IMR-90 (cell line): ENCODE results near the gene KANSL1L. TPM values are rescaled to one million over a fixed set of nuclear protein-coding genes. Genes with fewer than 3 reads are reported as not detected.

ENCODE experiments used
- ATAC-seq: fragments of 200-7000 bp; cut with Tn5 transposase; 2 replicates; pipeline ENCODE4 v1.9.1; 2020; ENCODE audit warnings: low read depth, mild to moderate bottlenecking, moderate library complexity
- BruUV-seq: library from RNA; stranded (reverse); fragments of 400-500 nt; replicated peaks from 2 replicates; lab custom pipeline; 2021; lab: Mats Ljungman, UMichigan
- CTCF ChIA-PET: fragments of 300-600 bp; formaldehyde crosslinking; extraction: SDS; loops from one replicate; lab custom pipeline; 2021; ENCODE audit warnings: antibody characterized with exemption; lab: Yijun Ruan, JAX
- POLR2A ChIA-PET: fragments of 300-600 bp; sonication (Branson Sonifier 250); formaldehyde crosslinking; loops from one replicate; lab custom pipeline; 2022; ENCODE audit warnings: antibody characterized with exemption; ENCODE audit not compliant: unreplicated experiment; lab: Charles Lee
- DNase-seq: peaks from one replicate; pipeline ENCODE4 v3.0.0; 2013
- H2AFZ ChIP-seq: replicated peaks from 2 replicates; pipeline ENCODE3; 2013; ENCODE audit warnings: low read length, mild to moderate bottlenecking; ENCODE audit not compliant: poor library complexity
- H2AK5ac ChIP-seq: 2 replicates; pipeline ENCODE4 v1.6.1; 2013; ENCODE audit warnings: low read depth, low read length, inconsistent platforms
- H2AK9ac ChIP-seq: replicated peaks from 2 replicates; pipeline ENCODE3; 2013; ENCODE audit warnings: mild to moderate bottlenecking, low read depth, low read length, moderate library complexity; ENCODE audit not compliant: poor library complexity
- H2BK120ac ChIP-seq: 2 replicates; pipeline ENCODE4 v1.6.1; 2013; ENCODE audit warnings: low read depth, low read length, inconsistent platforms
- H2BK15ac ChIP-seq: 3 replicates; pipeline ENCODE4 v1.6.1; 2013; ENCODE audit warnings: low read depth, low read length, inconsistent platforms
- H2BK20ac ChIP-seq: 2 replicates; pipeline ENCODE4 v1.6.1; 2013; ENCODE audit warnings: low read depth, mild to moderate bottlenecking, inconsistent platforms, low read length, moderate library complexity
- H2BK5ac ChIP-seq: 2 replicates; pipeline ENCODE4 v1.6.1; 2013; ENCODE audit warnings: mild to moderate bottlenecking, low read depth, low read length, inconsistent platforms; ENCODE audit not compliant: poor library complexity, severe bottlenecking
- H3K14ac ChIP-seq: replicated peaks from 2 replicates; pipeline ENCODE4 v1.6.1; 2013; ENCODE audit warnings: low read depth, low read length, inconsistent platforms
- H3K18ac ChIP-seq: 2 replicates; pipeline ENCODE4 v1.6.1; 2013; ENCODE audit warnings: low read depth, low read length, control low read depth
- H3K23ac ChIP-seq: 2 replicates; pipeline ENCODE4 v1.6.1; 2013; ENCODE audit warnings: low read depth, low read length, inconsistent platforms
- H3K27ac ChIP-seq: 2 replicates; pipeline ENCODE4 v1.5.1; 2013; ENCODE audit warnings: mild to moderate bottlenecking, control low read depth, low read length; ENCODE audit not compliant: insufficient read depth
- H3K27me3 ChIP-seq: 2 replicates; pipeline ENCODE4 v1.6.1; 2013; ENCODE audit warnings: low read length; ENCODE audit not compliant: control insufficient read depth, insufficient read depth
- H3K36me3 ChIP-seq: 2 replicates; pipeline ENCODE4 v1.6.1; 2013; ENCODE audit warnings: low read length, mixed read lengths; ENCODE audit not compliant: control insufficient read depth, insufficient read depth
- H3K4ac ChIP-seq: 2 replicates; pipeline ENCODE4 v1.6.1; 2013; ENCODE audit warnings: low read depth, low read length, inconsistent platforms
- H3K4me1 ChIP-seq: 2 replicates; pipeline ENCODE4 v1.6.1; 2013; ENCODE audit warnings: low read length, mixed read lengths; ENCODE audit not compliant: control insufficient read depth, insufficient read depth
- H3K4me2 ChIP-seq: 2 replicates; pipeline ENCODE4 v1.6.1; 2013; ENCODE audit warnings: low read depth, mild to moderate bottlenecking, control low read depth, low read length, moderate library complexity
- H3K4me3 ChIP-seq: 2 replicates; pipeline ENCODE4 v1.5.1; 2013; ENCODE audit warnings: low read depth, mild to moderate bottlenecking, control low read depth, low read length, moderate library complexity; ENCODE audit not compliant: insufficient read depth
- H3K56ac ChIP-seq: 2 replicates; pipeline ENCODE4 v1.6.1; 2013; ENCODE audit warnings: low read length, inconsistent platforms; ENCODE audit not compliant: insufficient read depth; ENCODE audit errors: extremely low read depth
- H3K79me1 ChIP-seq, 2 experiments: 2 replicates each; pipeline ENCODE4 v1.6.1; 2013; ENCODE audit warnings: low read length in 2 of 2, inconsistent platforms in 1 of 2, low read depth in 1 of 2
- H3K9ac ChIP-seq: 2 replicates; pipeline ENCODE4 v1.6.1; 2013; ENCODE audit warnings: low read depth, low read length, control low read depth
- H3K9me1 ChIP-seq: 2 replicates; pipeline ENCODE4 v1.6.1; 2013; ENCODE audit warnings: low read length, inconsistent platforms; ENCODE audit not compliant: insufficient read depth
- H3K9me3 ChIP-seq: 2 replicates; pipeline ENCODE4 v1.6.1; 2013; ENCODE audit warnings: low read length; ENCODE audit not compliant: control insufficient read depth, insufficient read depth
- H4K20me1 ChIP-seq: 2 replicates; pipeline ENCODE4 v1.6.1; 2013; ENCODE audit warnings: low read length, inconsistent platforms; ENCODE audit not compliant: insufficient read depth
- H4K5ac ChIP-seq: 2 replicates; pipeline ENCODE4 v1.6.1; 2013; ENCODE audit warnings: mild to moderate bottlenecking, low read depth, low read length, control low read depth
- H4K8ac ChIP-seq, 2 experiments: 2 replicates each; pipeline ENCODE4 v1.6.1; 2013; ENCODE audit warnings: low read depth in 2 of 2, low read length in 2 of 2, control low read depth in 1 of 2, inconsistent platforms in 1 of 2
- H4K91ac ChIP-seq: 2 replicates; pipeline ENCODE4 v1.6.1; 2013; ENCODE audit warnings: low read depth, low read length, inconsistent platforms; ENCODE audit not compliant: insufficient read depth
- CHD1 ChIP-seq: IDR thresholded peaks from 2 replicates; pipeline ENCODE4 v1.6.1; 2012; ENCODE audit warnings: low read depth, low read length, improper control_type of control experiment
- ELK1 ChIP-seq: fragments of 150-350 bp; IDR thresholded peaks from 2 replicates; pipeline ENCODE4 v1.6.1; 2016; ENCODE audit warnings: low read depth, mild to moderate bottlenecking, low read length, moderate library complexity, borderline replicate concordance
- MAFK ChIP-seq: IDR thresholded peaks from 2 replicates; pipeline ENCODE4 v1.6.1; 2012; ENCODE audit warnings: low read depth, low read length, improper control_type of control experiment
- MAZ ChIP-seq: IDR thresholded peaks from 2 replicates; pipeline ENCODE4 v1.6.1; 2012; ENCODE audit warnings: low read depth, mild to moderate bottlenecking, low read length, improper control_type of control experiment, moderate library complexity, borderline replicate concordance
- POLR2A ChIP-seq: IDR thresholded peaks from 2 replicates; pipeline ENCODE4 v1.6.1; 2012; ENCODE audit warnings: mild to moderate bottlenecking, low read depth, low read length
- RAD21 ChIP-seq: IDR thresholded peaks from 2 replicates; pipeline ENCODE4 v1.6.1; 2012; ENCODE audit warnings: low read length, improper control_type of control experiment
- RFX5 ChIP-seq: IDR thresholded peaks from 2 replicates; pipeline ENCODE4 v1.8.0; 2012; ENCODE audit warnings: low read depth, mild to moderate bottlenecking, low read length, moderate library complexity
- USF2 ChIP-seq: fragments of 150-350 bp; IDR thresholded peaks from 2 replicates; pipeline ENCODE4 v1.6.1; 2017; ENCODE audit warnings: mild to moderate bottlenecking, antibody characterized with exemption, low read length, low read depth
- WGBS, 2 experiments: methylation state at CpG; one replicate each; pipeline versions ENCODE4 v1.1.5 to v1.1.7; 2013; ENCODE audit warnings: missing lambda C conversion rate in 2 of 2; ENCODE audit not compliant: insufficient read length in 1 of 2; ENCODE audit errors: extremely low coverage in 2 of 2; 5-methylcytosine and 5-hydroxymethylcytosine counted together
- dilution Hi-C: fragments of 300-500 bp; cut with HindIII; formaldehyde crosslinking; loops from one replicate; pipeline ENCODE4 v1.14.3; 2018; ENCODE audit warnings: low sequenced_read_pairs; ENCODE audit not compliant: unreplicated experiment
- in situ Hi-C: fragments of 300-500 bp; cut with MboI; formaldehyde crosslinking; loops from 3 replicates; pipeline ENCODE4 v1.14.3; 2019; ENCODE audit warnings: low sequenced_read_pairs, inconsistent platforms, mixed read lengths
- intact Hi-C: fragments of 100-400 bp; cut with micrococcal nuclease; formaldehyde crosslinking; loops from 2 replicates; pipeline ENCODE4 v1.10.0; 2022
- polyA plus RNA-seq, 3 experiments: library from polyadenylated mRNA; depleted of rRNA; stranded (reverse); fragments of >200 nt; gene quantifications; 2 replicates each; pipeline ENCODE4 v1.2.3, GENCODE V29; 2012; ENCODE audit warnings: low replicate concordance in 1 of 3
- total RNA-seq: library from RNA; depleted of rRNA; stranded (reverse); fragments of >200 nt; gene quantifications from 2 replicates; pipeline ENCODE4 v1.2.3, GENCODE V29; 2012

The KANSL1L gene
- total and polyA plus RNA-seq, 2 of the 4 experiments (the other 2 are of a cell fraction), result 3.1 to 7.2 TPM

DNA sequence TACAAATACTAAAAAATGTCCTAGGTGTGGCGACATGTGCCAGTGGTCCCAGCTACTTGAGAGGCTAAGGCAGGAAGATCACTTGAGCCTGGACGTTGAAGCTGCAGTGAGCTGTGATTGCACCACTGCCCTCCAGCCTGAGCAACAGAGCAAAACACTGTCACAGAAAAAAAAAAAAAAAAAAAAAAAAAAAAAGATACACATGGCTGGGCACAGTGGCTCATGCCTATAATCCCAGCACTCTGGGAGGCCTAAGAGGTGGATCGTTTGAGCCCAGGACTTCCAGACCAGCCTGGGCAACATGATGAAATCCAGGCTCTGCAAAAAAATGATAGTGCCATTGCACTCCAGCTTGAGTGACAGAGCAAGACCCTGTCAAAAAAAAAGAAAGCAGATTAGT is 13.7 kb downstream of the KANSL1L start:
- ATAC-seq, result no peak
- ChIA-PET CTCF (interaction anchor here (0.6 kb wide), 1 partner anchor 67 kb away, joined by 3 read pairs; no protein-coding TSS in a partner anchor), POLR2A (no interaction called here)
- intact Hi-C loops, result no loop called here
- no peaks in the 10 kb centered on the region for H3K9me1 ChIP-seq
- no peak overlapping the region for H3K56ac ChIP-seq
- in situ Hi-C loops, result no loop called here
- no peak overlapping the region for H2AK5ac ChIP-seq
- no peaks in the 10 kb centered on the region for H3K27me3 ChIP-seq
- no peaks in the 10 kb centered on the region for H3K9me3 ChIP-seq
- H2BK5ac ChIP-seq, result no peak overlapping the region
- no peaks in the 10 kb centered on the region for H3K36me3 ChIP-seq
- H3K9ac ChIP-seq, result no peak overlapping the region
- H3K4me2 ChIP-seq, result no peak overlapping the region
- no peak overlapping the region for H4K8ac ChIP-seq
- no peak overlapping the region for H4K5ac ChIP-seq
- no peak overlapping the region for H2BK20ac ChIP-seq
- H2BK120ac ChIP-seq, result no peak overlapping the region
- DNase-seq, result no peak
- no peak overlapping the region for H3K23ac ChIP-seq
- H3K18ac ChIP-seq, result no peak overlapping the region
- WGBS, 2 experiments, result 80% methylated on average over 1 of the region's 3 CpGs; no CpG with 5 or more reads in 1 of the 2 experiments
- H4K91ac ChIP-seq, result no peak overlapping the region
- no peak overlapping the region for H3K4ac ChIP-seq
- dilution Hi-C loops, result no loop called here
- no peak overlapping the region for H3K27ac ChIP-seq
- H3K79me1 ChIP-seq, result peaks cover 10 to 11% of the 10 kb centered on the region in 2 experiments
- no peak overlapping the region for H3K4me3 ChIP-seq
- H4K20me1 ChIP-seq, result no peaks in the 10 kb centered on the region
- no peak for TF ChIP-seq RFX5
- no peak for TF ChIP-seq MAFK
- TF ChIP-seq CHD1, result no peak
- no peak for TF ChIP-seq ELK1
- TF ChIP-seq POLR2A, result no peak
- TF ChIP-seq USF2, result no peak
- no peak for TF ChIP-seq MAZ
- no peak for TF ChIP-seq RAD21
- no peak overlapping the region for H2BK15ac ChIP-seq
- H3K14ac ChIP-seq, result no peak overlapping the region
- no peak overlapping the region for H2AFZ ChIP-seq
- H3K4me1 ChIP-seq, result peaks cover 2% of the 10 kb centered on the region; the same call in 1 of the 2 replicates
- no peak overlapping the region for H2AK9ac ChIP-seq
- no TSS peak for BruUV-seq
